GM23248 (cell line): ENCODE measurements around the gene ANKRD16.

Experiments
- EZH2 ChIP-seq: fragments of 200-600 bp; sonication (generic); IDR thresholded peaks from 2 replicates; pipeline ENCODE4 v1.6.1; 2018; ENCODE audit warnings: antibody characterized with exemption, mild to moderate bottlenecking; ENCODE audit not compliant: insufficient read depth, poor library complexity, severe bottlenecking
- EZH2phosphoT487 ChIP-seq: fragments of 200-600 bp; sonication (generic); IDR thresholded peaks from 2 replicates; pipeline ENCODE4 v1.6.1; 2018; ENCODE audit warnings: antibody characterized with exemption, moderate library complexity, mild to moderate bottlenecking, low read depth; ENCODE audit not compliant: insufficient read depth

- no peak for TF ChIP-seq EZH2phosphoT487
- no peak for TF ChIP-seq EZH2
Observed at GRCh38 chr10:5897053-5897340, 7.3 kb upstream of the ANKRD16 start.
